NCI-H1694 treated with DMSO at 0.1 percent for 48 hours (cell line): Measurements from ENCODE around the gene BEX3.
A peak's percentile ranks its signal among the peaks of the same experiment; 100 is the strongest.
"Not testable (repeated sequence)": the region's sequence is repeated elsewhere in the genome, so short reads cannot be mapped to it uniquely, and the experiment has no call there.

Experiments
- DNase-seq: peaks from one replicate; lab custom pipeline; 2025; lab: John Stamatoyannopoulos, UW

BEX3 gene

GRCh38 chrX:103382877-103383276, 6.5 kb downstream of the BEX3 start:
- no peak for DNase-seq

- DNase-seq, result no peak
Observed at GRCh38 chrX:103384672-103385071, 8.3 kb downstream of the BEX3 start.

- DNase-seq, result not testable (repeated sequence)
Observed at GRCh38 chrX:103385283-103385830, 9.0 kb downstream of the BEX3 start.

GRCh38 chrX:103386332-103386731, 10.0 kb downstream of the BEX3 start:
- DNase-seq, result no peak

GRCh38 chrX:103393487-103393886, 17.1 kb downstream of the BEX3 start:
- DNase-seq, result no peak

- DNase-seq, result no peak
Observed at GRCh38 chrX:103396186-103396585, 19.8 kb downstream of the BEX3 start.

GRCh38 chrX:103396660-103397059, 20.3 kb downstream of the BEX3 start:
- no peak for DNase-seq

- DNase-seq, result no peak
Observed at GRCh38 chrX:103397707-103398106, 21.4 kb downstream of the BEX3 start.

GRCh38 chrX:103398421-103398864, 22.1 kb downstream of the BEX3 start:
- no peak for DNase-seq

- no peak for DNase-seq
Observed at GRCh38 chrX:103399744-103400143, 23.4 kb downstream of the BEX3 start.

GRCh38 chrX:103400931-103401330, 24.6 kb downstream of the BEX3 start:
- no peak for DNase-seq

- DNase-seq, result no peak
Observed at GRCh38 chrX:103404231-103405008, 28.1 kb downstream of the BEX3 start.

- DNase-seq, result no peak
Observed at GRCh38 chrX:103405009-103405333, 28.6 kb downstream of the BEX3 start.

GRCh38 chrX:103406256-103406655, 29.9 kb downstream of the BEX3 start:
- no peak for DNase-seq

GRCh38 chrX:103407776-103408175, 31.4 kb downstream of the BEX3 start:
- no peak for DNase-seq

- DNase-seq, result not testable (repeated sequence)
Observed at GRCh38 chrX:103411721-103412120, 35.4 kb downstream of the BEX3 start.

- DNase-seq, result peak; percentile 60
Observed at GRCh38 chrX:103413705-103414387, 37.5 kb downstream of the BEX3 start.

GRCh38 chrX:103414561-103414960, 38.2 kb downstream of the BEX3 start:
- no peak for DNase-seq

- DNase-seq, result no peak
Observed at GRCh38 chrX:103415068-103415467, 38.7 kb downstream of the BEX3 start.

- DNase-seq, result no peak
Observed at GRCh38 chrX:103415528-103415927, 39.2 kb downstream of the BEX3 start.

- no peak for DNase-seq
Observed at GRCh38 chrX:103417370-103417769, 41.0 kb downstream of the BEX3 start.

- no peak for DNase-seq
Observed at GRCh38 chrX:103417933-103418332, 41.6 kb downstream of the BEX3 start.

- no peak for DNase-seq
Observed at GRCh38 chrX:103418811-103419340, 42.5 kb downstream of the BEX3 start.
